T follicular helper cell (primary cell): ENCODE measurements around the gene MMP25.

ENCODE experiments used
- DNase-seq: peaks from one replicate; pipeline ENCODE4 v3.0.0-alpha.2; 2020; ENCODE audit warnings: low read depth
- total RNA-seq, 2 experiments: gene quantifications; one replicate each; lab custom pipeline; 2026; lab: John Stamatoyannopoulos, UW

The MMP25 gene
- total RNA-seq: 0.61 to 2.8 reads per million in 2 experiments

GRCh38 chr16:3045758-3046640, at the start of gene MMP25:
TSS of gene MMP25 (plus strand) at chr16:3046561. CDS start at chr16:3046918, 357 bp downstream.
- no peak for DNase-seq

- DNase-seq: no peak
Observed at GRCh38 chr16:2999929-3000328, 46.4 kb upstream of the MMP25 start.

DNA sequence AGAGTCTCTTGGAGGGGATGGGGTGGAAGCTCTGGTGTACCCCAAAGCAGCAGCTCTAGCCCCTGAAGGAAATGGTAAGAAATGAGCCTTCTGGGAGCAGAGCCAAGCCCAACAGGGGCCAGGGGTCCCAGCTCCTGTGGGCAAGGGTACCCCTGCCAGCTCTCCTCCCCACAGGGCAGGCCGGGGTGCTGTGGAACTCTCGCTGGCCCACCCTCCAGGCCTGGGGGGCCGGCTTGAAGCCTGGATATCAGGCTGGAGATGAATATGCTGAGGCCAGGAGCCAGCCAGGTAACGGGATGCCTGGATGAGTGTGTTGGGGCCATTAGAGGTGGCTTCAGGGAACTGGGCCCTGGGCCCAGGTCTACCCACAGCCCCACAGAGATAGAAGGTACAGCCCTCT, 45.8 kb upstream of the MMP25 start:
- DNase-seq: no peak

GRCh38 chr16:3001316-3001715, 45.0 kb upstream of the MMP25 start:
- DNase-seq: no peak

DNA sequence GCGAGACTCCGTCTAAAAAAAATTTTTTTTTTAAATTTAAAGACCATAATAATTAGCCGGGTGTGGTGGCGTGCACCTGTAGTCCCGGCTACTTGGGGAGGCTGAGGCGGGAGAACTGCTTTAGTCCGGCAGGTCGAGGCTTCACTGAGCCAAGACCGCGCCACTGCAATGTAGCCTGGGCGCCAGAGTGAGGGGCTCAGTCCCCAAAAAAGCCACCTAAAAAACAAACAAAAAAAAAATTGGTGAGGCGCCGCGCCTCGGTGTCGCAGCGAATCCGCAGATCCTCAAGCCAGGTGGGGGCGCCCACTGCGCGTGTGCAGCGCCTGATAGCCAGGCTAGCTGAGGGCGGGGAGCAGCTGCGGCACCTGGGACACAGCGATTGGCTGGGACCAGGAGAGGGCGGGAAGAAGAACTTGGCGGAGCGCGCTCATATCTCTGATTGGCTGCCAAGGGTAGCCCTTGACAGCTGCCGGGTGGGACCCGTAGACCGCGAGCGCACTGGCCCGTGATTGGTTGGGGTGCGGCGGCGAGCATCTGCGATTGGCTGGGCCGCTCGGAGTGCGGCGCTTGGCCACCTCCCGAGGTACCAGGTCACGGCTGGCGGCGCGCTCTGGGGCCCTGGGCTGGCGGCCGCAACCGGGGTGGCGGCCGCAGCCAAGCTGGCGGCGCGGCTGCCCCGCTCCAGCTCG, 42.6 kb upstream of the MMP25 start:
- peak; percentile 94 for DNase-seq

DNA sequence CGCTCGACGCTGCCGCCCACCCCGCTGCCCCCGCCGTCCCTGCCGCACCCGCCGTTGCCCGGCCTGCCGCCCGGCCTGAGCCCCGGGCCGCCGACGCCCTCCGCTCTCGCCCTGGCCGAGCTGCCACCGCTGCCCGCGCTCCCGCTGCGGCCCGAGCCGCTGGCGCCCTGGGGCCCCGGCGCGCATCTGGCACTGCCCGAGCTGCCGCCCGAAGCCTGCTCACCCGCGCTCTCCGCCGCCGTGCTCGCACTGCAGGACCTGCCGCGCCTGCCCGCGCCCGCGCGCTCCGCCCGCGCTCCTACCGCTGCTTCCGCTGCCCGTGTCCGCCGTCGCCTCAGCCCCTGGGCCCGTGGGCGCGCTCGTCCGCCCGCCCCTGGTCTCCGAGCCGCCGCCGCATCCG, 42.0 kb upstream of the MMP25 start:
- DNase-seq: no peak

DNA sequence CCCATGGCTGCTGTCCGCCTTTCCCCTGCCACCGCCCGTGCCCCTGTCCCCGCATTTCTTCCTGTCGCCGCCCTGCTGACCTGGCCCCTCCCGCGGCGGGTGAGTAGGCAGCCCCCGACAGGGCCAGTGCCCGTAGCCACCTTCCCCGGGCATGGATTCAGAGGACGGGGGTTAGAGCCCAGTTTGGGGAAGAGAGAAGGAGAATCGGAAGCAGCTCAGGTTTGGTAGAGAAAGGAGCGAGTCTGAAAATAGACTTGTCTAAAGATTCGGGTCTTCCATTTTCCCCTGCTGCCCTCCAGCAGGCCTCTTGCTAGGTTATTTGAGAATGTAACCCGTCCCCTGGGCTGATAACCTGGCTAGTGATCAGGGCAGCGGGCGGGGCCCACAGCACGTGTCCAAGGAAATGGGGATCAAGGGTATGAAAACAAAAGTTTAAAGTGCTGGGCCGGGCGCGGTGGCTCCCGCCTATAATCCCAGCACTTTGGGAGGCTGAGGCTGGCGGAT, 41.5 kb upstream of the MMP25 start:
- no peak for DNase-seq

- no peak for DNase-seq
Observed at GRCh38 chr16:3007059-3007956, 39.1 kb upstream of the MMP25 start.

- no peak for DNase-seq
Observed at GRCh38 chr16:3007957-3008689, 38.2 kb upstream of the MMP25 start.

- no peak for DNase-seq
Observed at GRCh38 chr16:3008690-3009037, 37.7 kb upstream of the MMP25 start.

GRCh38 chr16:3009568-3010390, 36.6 kb upstream of the MMP25 start:
- DNase-seq: no peak

DNA sequence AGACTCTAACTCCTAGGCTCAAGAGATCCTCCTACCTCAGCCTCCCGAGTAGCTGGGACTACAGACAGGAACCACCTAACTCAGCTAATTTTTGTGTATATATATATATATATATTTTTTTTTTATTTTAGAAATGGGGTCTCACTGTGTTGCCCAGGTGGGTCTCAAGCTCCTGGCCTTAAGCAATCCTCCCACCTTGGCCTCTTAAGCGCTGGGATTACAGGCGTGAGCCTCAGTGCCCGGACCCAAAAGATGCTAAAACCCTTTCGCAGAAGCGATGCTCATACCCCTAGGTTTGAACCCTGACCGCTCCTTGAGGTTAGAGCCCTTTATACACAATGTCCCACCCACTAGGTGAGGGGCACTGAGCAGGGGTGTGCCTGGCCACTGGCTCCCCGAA, 35.9 kb upstream of the MMP25 start:
- DNase-seq: no peak

DNA sequence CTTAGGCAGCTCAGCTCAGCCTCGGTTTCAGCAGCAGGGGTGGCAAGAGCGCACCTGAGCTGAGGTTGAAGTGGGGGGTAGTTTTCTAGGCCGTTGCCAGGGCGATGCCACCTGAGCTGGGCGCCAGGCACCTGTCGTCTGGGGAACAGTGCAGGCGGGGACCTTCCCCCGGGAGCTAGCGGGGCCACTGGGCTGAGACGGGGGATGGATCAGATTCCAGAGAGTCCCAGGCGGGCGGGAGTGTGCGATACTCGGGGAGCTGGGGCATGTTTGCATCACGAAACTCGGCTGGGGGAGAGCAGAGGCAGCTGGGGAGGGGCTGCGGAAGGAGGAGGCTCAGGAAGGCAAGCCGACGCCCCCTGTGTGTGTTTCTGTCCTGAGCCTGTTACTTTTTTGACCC, 34.1 kb upstream of the MMP25 start:
- DNase-seq: no peak

DNA sequence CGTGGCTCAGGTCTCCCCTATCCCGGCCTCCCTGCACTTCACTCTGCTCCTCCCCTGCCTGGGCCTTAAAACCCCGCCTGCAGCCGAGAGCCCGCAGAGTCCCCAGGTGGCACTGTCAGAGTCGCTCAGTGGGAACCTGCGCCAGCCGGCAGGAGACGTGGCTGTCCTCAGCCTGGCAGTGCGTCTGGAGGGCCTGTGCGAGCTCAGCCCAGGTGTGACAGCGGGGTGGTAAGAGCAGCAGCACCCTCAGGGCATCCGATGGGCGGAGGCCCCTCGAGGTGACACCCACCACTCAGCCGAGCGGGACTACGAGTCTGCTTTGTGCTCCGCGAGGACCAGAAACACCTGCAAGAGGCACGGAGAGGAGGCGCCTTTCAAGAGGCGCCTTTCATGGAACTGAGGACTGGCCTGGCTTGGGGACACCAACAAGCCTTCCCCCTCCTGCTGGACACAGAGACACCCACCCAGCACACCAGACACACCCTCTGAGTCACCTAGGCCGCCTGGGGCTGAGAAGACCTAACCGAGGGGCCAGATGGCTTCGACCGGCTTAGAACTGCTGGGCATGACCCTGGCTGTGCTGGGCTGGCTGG, 33.4 kb upstream of the MMP25 start, which contains the start of gene CLDN9:
Gene CLDN9 (plus strand): TSS at position 96 of the 593 bp plus-strand sequence. CDS start 440 bp downstream, at position 536.
- no peak for DNase-seq

GRCh38 chr16:3013491-3013951, 32.8 kb upstream of the MMP25 start:
- DNase-seq: no peak

DNA sequence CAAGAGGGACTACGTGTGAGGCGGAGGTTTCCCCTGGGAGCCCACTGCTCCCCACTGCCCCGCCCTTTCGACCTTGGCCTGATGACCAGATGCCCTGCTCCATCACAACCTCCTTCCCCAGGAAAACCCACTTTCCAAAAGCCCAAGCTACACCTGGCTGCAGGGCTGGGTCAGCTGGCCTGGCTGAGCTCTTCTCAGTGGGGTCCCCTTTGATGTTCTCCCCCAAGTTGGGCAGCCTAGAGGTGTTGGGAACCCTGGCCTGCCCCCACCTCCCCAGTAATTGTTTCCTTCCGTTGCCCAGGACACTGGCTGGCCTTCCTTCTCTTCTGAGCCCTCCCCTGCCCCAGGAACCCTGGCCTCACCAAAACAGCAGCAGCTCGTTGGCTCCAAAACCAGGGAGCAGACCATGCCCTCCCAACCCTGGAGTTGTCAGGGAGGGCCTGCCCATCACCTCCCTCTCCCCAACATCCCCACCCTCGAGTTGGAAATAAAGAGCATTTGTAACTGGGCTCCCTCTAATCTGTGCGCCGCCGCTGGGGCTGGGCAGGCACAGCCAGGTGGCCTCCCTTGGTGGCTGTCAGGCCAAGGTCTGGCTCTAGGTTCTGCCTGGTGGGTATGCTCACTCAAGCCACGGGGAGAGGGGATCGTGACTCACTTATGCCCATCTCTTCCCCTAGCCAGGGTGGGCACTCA, 32.2 kb upstream of the MMP25 start:
- DNase-seq: no peak

- no peak for DNase-seq
Observed at GRCh38 chr16:3014971-3015370, 31.4 kb upstream of the MMP25 start.

GRCh38 chr16:3015865-3016521, 30.4 kb upstream of the MMP25 start:
- no peak for DNase-seq

DNA sequence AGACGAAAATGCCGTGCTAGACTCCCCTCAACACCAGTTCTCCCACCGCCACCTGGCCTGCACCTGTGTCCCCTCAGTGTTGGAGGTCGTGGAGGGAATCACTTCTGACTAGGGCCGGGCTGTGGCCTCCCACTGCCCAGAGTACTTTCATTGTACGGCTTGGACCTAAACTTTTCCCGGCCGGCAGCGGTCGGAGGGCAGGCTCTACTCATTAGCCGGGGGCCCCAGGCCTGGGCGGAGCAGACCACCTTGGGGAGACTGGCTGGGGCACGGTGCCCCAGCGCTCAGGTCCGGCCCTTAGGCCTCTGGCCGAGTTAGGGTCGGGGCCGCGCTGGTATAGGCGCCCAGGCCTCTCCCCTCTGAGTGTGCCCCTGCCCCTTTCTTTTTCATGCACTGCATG, 29.0 kb upstream of the MMP25 start:
- no peak for DNase-seq
